A549 (cell line): ENCODE measurements around the gene SLC9A9. TPM values are rescaled to one million over a fixed set of nuclear protein-coding genes. Genes with fewer than 3 reads are reported as not detected.

Experiments
- ATAC-seq, 2 experiments: fragments of 200-7000 bp in 1 of 2; fragments of >200 bp in 1 of 2; cut with Nextera tagmentation in 1 of 2; cut with Tn5 transposase in 1 of 2; 3 replicates each; pipeline versions ENCODE4 v1.8.0 to v1.9.1; 2018 to 2020; ENCODE audit warnings: mild to moderate bottlenecking in 1 of 2, moderate library complexity in 1 of 2
- CTCF ChIA-PET: fragments of 300-600 bp; sonication (Branson Sonifier 250); formaldehyde crosslinking; extraction: SDS; loops from one replicate; lab custom pipeline; 2021; ENCODE audit warnings: antibody characterized with exemption, inconsistent platforms; lab: Yijun Ruan, JAX
- POLR2A ChIA-PET: fragments of 350-600 bp; formaldehyde crosslinking; extraction: SDS; loops from one replicate; lab custom pipeline; 2021; ENCODE audit warnings: antibody characterized with exemption, inconsistent platforms; lab: Yijun Ruan, JAX
- DNase-seq, 2 experiments: peaks; one replicate each; pipeline versions ENCODE4 v3.0.0 to v3.0.0-alpha.2; 2011 to 2016; ENCODE audit warnings: low read depth in 1 of 2, low spot score in 1 of 2
- FAIRE-seq: peaks from 2 replicates; lab custom pipeline; 2011; peaks lifted over from hg19 to GRCh38; lab: Jason Lieb, UNC
- H3K27ac ChIP-seq, 2 experiments: fragments of >200 bp; sonication (Bioruptor Twin); formaldehyde crosslinking; 3 replicates each; pipeline ENCODE4 v1.5.1; 2016 to 2017
- H3K4me1 ChIP-seq: fragments of >200 bp; sonication (Bioruptor Twin); formaldehyde crosslinking; 3 replicates; pipeline ENCODE4 v1.6.1; 2016
- H3K4me2 ChIP-seq: fragments of >200 bp; sonication (Bioruptor Twin); formaldehyde crosslinking; 3 replicates; pipeline ENCODE4 v1.6.1; 2016
- H3K4me3 ChIP-seq: fragments of >200 bp; sonication (Bioruptor Twin); formaldehyde crosslinking; 3 replicates; pipeline ENCODE4 v1.5.1; 2016
- H3K9me3 ChIP-seq: fragments of >200 bp; sonication (Bioruptor Twin); formaldehyde crosslinking; 3 replicates; pipeline ENCODE4 v1.6.1; 2016
- CEBPB ChIP-seq, 2 experiments: fragments of >200 bp in 1 of 2; sonication (Bioruptor Twin) in 1 of 2; formaldehyde crosslinking in 1 of 2; IDR thresholded peaks; 2 replicates each; pipeline ENCODE4 v1.6.1; 2012 to 2016
- EHF ChIP-seq: fragments of 250-450 bp; sonication (Bioruptor Pico); IDR thresholded peaks from 2 replicates; pipeline ENCODE4 v1.5.0; 2020; ENCODE audit warnings: mild to moderate bottlenecking
- EHMT2 ChIP-seq: fragments of 200-600 bp; sonication (generic); IDR thresholded peaks from 2 replicates; pipeline ENCODE4 v1.6.1; 2016; ENCODE audit warnings: antibody characterized with exemption, low read depth, mild to moderate bottlenecking, moderate library complexity
- FOSL2 ChIP-seq, 2 experiments: fragments of 450-650 bp in 1 of 2; fragments of >200 bp in 1 of 2; sonication (Bioruptor Twin) in 1 of 2; formaldehyde crosslinking; IDR thresholded peaks; 2 replicates each; pipeline versions ENCODE4 v1.5.0 to v1.6.1; 2016 to 2020; ENCODE audit warnings: mild to moderate bottlenecking in 1 of 2, moderate library complexity in 1 of 2
- HEYL ChIP-seq: fragments of 250-450 bp; sonication (Bioruptor Pico); IDR thresholded peaks from 2 replicates; pipeline ENCODE4 v1.8.0; 2021; ENCODE audit warnings: mild to moderate bottlenecking, moderate library complexity
- KDM1A ChIP-seq: fragments of 200-600 bp; sonication (generic); IDR thresholded peaks from 2 replicates; pipeline ENCODE4 v1.6.1; 2016; ENCODE audit warnings: low read depth, mild to moderate bottlenecking
- KDM5A ChIP-seq: fragments of 200-600 bp; sonication (generic); IDR thresholded peaks from 2 replicates; pipeline ENCODE4 v1.6.1; 2016; ENCODE audit warnings: antibody characterized with exemption, mild to moderate bottlenecking
- MAFK ChIP-seq: fragments of 450-650 bp; IDR thresholded peaks from 2 replicates; pipeline ENCODE4 v1.6.1; 2014; ENCODE audit not compliant: partially characterized antibody
- NFE2L2 ChIP-seq: fragments of 150-350 bp; conservative IDR thresholded peaks from 2 replicates; pipeline ENCODE4 v1.6.1; 2014; ENCODE audit warnings: low read length
- NR3C1 ChIP-seq: fragments of >200 bp; sonication (Bioruptor Twin); formaldehyde crosslinking; IDR thresholded peaks from 3 replicates; pipeline ENCODE4 v1.6.1; 2017
- PHF8 ChIP-seq: fragments of 200-600 bp; sonication (generic); IDR thresholded peaks from 2 replicates; pipeline ENCODE4 v1.6.1; 2016; ENCODE audit warnings: low read depth, mild to moderate bottlenecking, antibody characterized with exemption, moderate library complexity, borderline replicate concordance
- POLR2AphosphoS2 ChIP-seq: conservative IDR thresholded peaks from 2 replicates; pipeline ENCODE4 v1.6.1; 2012; ENCODE audit warnings: low read length, improper control_type of control experiment, inconsistent platforms
- RAD21 ChIP-seq, 2 experiments: fragments of >200 bp in 1 of 2; sonication (Bioruptor Twin) in 1 of 2; formaldehyde crosslinking in 1 of 2; IDR thresholded peaks in 1 of 2; conservative IDR thresholded peaks in 1 of 2; 2 replicates in 1 of 2; 3 replicates in 1 of 2; pipeline ENCODE4 v1.6.1; 2012 to 2018; ENCODE audit warnings: inconsistent platforms in 1 of 2
- RNF2 ChIP-seq: fragments of 200-600 bp; sonication (generic); IDR thresholded peaks from 2 replicates; pipeline ENCODE4 v1.6.1; 2016; ENCODE audit warnings: low read depth, mild to moderate bottlenecking, antibody characterized with exemption, moderate library complexity, borderline replicate concordance
- SMC3 ChIP-seq: fragments of >200 bp; sonication (Bioruptor Twin); formaldehyde crosslinking; IDR thresholded peaks from 3 replicates; pipeline ENCODE4 v1.6.1; 2018; ENCODE audit warnings: inconsistent platforms
- SREBF2 ChIP-seq: fragments of 450-650 bp; IDR thresholded peaks from 2 replicates; pipeline ENCODE4 v1.6.1; 2014; ENCODE audit warnings: mild to moderate bottlenecking, moderate library complexity
- TFCP2L1 ChIP-seq: fragments of 250-450 bp; sonication (Bioruptor Pico); IDR thresholded peaks from 2 replicates; pipeline ENCODE4 v1.5.0; 2021; ENCODE audit warnings: mild to moderate bottlenecking
- TP53 ChIP-seq: fragments of 250-450 bp; sonication (Bioruptor Pico); IDR thresholded peaks from 2 replicates; pipeline ENCODE4 v1.5.0; 2021; ENCODE audit warnings: mild to moderate bottlenecking, moderate library complexity
- WGBS: methylation state at CpG from one replicate; pipeline ENCODE4 v1.1.6; 2017; ENCODE audit errors: missing lambda C conversion rate; 5-methylcytosine and 5-hydroxymethylcytosine counted together
- polyA plus RNA-seq, 4 experiments: library from polyadenylated mRNA; depleted of rRNA in 3 of 4; stranded (reverse); fragments of >200 nt; fragmentation: RNase III in 1 of 4; extraction: RNeasy Plus Mini Kit Qiagen cat#74134 plus additional on column Dnase treatment in 1 of 4; gene quantifications; 2 replicates in 3 of 4; 3 replicates in 1 of 4; pipeline ENCODE4 v1.2.3, GENCODE V29; 2011 to 2017
- TF ChIP-seq, protein P1 (sequence below): IDR thresholded peaks from 2 replicates; pipeline ENCODE4 v1.6.1; 2012; ENCODE audit warnings: low read depth, borderline replicate concordance
- TF ChIP-seq, protein P2 (sequence below): fragments of 200-600 bp; sonication (generic); IDR thresholded peaks from 2 replicates; pipeline ENCODE4 v1.6.1; 2016; ENCODE audit warnings: antibody characterized with exemption, mild to moderate bottlenecking, moderate library complexity

The SLC9A9 gene
- polyA plus RNA-seq, 2 of the 4 experiments (the other 2 are of a cell fraction) = 0.10 to 0.32 TPM

DNA sequence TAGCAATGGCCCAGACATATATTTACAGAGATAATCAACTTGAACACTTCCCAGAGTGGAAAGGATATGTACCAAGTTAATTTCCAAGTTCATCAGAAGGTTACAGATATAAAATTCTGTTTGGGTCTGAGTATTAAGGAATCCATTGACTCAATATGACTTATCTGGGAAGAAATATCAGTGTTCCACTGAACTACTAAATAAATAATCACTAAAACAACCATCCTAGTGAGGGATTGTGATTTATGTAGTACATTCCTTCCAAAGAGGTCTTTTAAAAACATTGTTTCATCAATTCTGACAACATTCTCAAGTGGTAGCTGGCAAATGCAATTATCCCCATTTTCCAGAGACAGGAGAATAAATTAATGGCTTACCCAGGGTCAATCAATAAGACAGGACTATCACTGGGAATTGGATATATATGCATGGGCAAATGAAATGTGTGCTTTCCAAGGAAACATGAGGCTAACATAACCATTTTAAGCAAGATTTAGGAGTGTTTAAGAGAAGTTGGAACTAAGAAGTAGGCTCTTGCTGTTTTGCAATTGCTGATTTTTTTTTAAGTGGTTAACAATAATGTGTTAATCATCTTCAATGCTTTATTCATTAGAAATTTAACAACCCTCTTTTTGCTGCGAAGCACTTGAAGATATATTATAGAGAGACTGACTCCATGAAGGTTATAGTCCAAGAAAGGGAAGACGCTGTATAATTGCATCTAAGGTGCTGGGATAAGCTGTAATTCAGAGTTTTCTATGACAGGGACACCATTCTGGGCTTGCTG is 37.9 kb downstream of the SLC9A9 start:
- TF ChIP-seq, protein P1, sequence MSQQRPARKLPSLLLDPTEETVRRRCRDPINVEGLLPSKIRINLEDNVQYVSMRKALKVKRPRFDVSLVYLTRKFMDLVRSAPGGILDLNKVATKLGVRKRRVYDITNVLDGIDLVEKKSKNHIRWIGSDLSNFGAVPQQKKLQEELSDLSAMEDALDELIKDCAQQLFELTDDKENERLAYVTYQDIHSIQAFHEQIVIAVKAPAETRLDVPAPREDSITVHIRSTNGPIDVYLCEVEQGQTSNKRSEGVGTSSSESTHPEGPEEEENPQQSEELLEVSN = no peak
- FAIRE-seq = no peak
- WGBS = 14% methylated on average over 2 of the region's 2 CpGs
- no peaks in the 10 kb centered on the region for H3K4me1 ChIP-seq
- no peaks in the 10 kb centered on the region for H3K9me3 ChIP-seq
- H3K4me3 ChIP-seq = no peak overlapping the region
- DNase-seq = no peak
- CTCF ChIA-PET = no interaction called here
- no peak for ATAC-seq
- POLR2A ChIA-PET = no interaction called here
- H3K27ac ChIP-seq = no peak overlapping the region
- no peak overlapping the region for H3K4me2 ChIP-seq

DNA sequence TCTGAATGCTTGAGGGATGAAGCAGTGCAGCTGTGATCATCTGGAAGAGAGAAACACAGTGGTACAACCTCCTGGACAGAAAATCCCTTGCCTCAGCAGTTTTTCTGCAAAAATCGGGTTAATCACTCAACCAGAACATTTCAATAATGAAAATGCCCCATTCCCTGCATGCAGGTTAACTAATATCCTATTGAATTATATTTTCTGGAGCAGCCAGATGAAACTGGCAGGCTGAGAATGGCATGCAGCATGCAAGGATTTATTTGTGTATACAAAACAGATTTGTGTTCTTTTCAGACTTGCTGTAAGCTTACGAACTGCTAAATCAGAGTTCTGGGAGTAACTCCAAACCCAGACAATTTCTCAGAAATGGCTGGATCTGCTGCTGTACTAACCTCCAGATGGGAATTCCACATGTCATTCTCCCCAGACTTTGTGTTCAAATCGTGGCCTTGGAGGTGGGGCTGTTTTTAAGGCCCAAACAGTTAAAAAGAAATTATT is 39.1 kb downstream of the SLC9A9 start:
- no peak for DNase-seq
- no peak for FAIRE-seq
- POLR2A ChIA-PET = no interaction called here
- no peak for TF ChIP-seq NR3C1
- TF ChIP-seq CEBPB (IDR thresholded peaks at IDR 0.05) = no peak
- peak; percentile 80 for TF ChIP-seq MAFK
- TF ChIP-seq FOSL2 (IDR thresholded peaks at IDR 0.05) = no peak
- no peak for TF ChIP-seq FOSL2 (CRISPR knock-in tag; IDR thresholded peaks at IDR 0.05)
- TF ChIP-seq KDM5A = no peak
- no peak for TF ChIP-seq TP53 (CRISPR knock-in tag)
- Histone ChIP-seq H3K27ac (no peak overlapping the region), H3K4me3 (no peak overlapping the region), H3K9me3 (no peaks in the 10 kb centered on the region), H3K4me2 (no peak overlapping the region), H3K4me1 (no peaks in the 10 kb centered on the region)
- ATAC-seq = no peak
- CTCF ChIA-PET = no interaction called here
- 31% methylated on average over 3 of the region's 3 CpGs for WGBS

DNA sequence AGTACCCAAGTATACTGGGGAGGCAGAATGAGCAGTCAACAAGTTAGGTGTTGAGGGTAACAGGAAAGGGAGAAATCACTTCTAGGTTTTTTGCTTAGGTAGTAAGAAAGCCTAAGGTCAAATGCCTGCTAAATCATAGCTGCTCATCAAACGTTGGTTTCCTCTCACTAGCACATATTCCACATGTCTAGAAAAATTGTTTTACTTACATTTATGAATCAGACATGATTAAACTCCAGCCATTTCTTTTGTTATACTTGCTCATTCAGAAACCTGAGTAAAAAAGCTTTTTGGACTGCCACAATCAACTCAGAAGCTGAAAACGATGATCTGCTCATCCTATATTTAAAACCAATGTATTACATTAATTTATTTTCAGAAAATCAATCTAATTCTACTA is 40.2 kb downstream of the SLC9A9 start:
- no peak overlapping the region for H3K27ac ChIP-seq
- no peak overlapping the region for H3K4me2 ChIP-seq
- ChIA-PET POLR2A (no interaction called here), CTCF (no interaction called here)
- ATAC-seq (no peak), DNase-seq (no peak), FAIRE-seq (no peak)
- H3K4me1 ChIP-seq = no peaks in the 10 kb centered on the region
- no peaks in the 10 kb centered on the region for H3K9me3 ChIP-seq
- TF ChIP-seq, protein P2, sequence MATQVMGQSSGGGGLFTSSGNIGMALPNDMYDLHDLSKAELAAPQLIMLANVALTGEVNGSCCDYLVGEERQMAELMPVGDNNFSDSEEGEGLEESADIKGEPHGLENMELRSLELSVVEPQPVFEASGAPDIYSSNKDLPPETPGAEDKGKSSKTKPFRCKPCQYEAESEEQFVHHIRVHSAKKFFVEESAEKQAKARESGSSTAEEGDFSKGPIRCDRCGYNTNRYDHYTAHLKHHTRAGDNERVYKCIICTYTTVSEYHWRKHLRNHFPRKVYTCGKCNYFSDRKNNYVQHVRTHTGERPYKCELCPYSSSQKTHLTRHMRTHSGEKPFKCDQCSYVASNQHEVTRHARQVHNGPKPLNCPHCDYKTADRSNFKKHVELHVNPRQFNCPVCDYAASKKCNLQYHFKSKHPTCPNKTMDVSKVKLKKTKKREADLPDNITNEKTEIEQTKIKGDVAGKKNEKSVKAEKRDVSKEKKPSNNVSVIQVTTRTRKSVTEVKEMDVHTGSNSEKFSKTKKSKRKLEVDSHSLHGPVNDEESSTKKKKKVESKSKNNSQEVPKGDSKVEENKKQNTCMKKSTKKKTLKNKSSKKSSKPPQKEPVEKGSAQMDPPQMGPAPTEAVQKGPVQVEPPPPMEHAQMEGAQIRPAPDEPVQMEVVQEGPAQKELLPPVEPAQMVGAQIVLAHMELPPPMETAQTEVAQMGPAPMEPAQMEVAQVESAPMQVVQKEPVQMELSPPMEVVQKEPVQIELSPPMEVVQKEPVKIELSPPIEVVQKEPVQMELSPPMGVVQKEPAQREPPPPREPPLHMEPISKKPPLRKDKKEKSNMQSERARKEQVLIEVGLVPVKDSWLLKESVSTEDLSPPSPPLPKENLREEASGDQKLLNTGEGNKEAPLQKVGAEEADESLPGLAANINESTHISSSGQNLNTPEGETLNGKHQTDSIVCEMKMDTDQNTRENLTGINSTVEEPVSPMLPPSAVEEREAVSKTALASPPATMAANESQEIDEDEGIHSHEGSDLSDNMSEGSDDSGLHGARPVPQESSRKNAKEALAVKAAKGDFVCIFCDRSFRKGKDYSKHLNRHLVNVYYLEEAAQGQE = no peak
- TF ChIP-seq NFE2L2 (no peak), EHMT2 (no peak), NR3C1 (no peak), HEYL (no peak), SREBF2 (no peak), KDM1A (no peak), SMC3 (no peak), POLR2AphosphoS2 (no peak), PHF8 (no peak), RNF2 (no peak), EHF (CRISPR knock-in tag) (no peak), TFCP2L1 (CRISPR knock-in tag) (no peak), RAD21 (conservative IDR thresholded peaks at IDR 0.05 in 1 of 2, IDR thresholded peaks at IDR 0.05 in 1 of 2) (no peak)
- TF ChIP-seq, protein P1 = no peak
- no peak overlapping the region for H3K4me3 ChIP-seq
- WGBS = 3% methylated on average over 2 of the region's 2 CpGs
